Inferior parietal cortex (tissue), 1 donor: ENCODE results near the gene CRCP.
"Not testable (repeated sequence)": the region's sequence is repeated elsewhere in the genome, so short reads cannot be mapped to it uniquely, and the experiment has no call there.

Experiments used
- DNase-seq: peaks from one replicate; pipeline ENCODE4 v3.0.0-alpha.2; 2016; ENCODE audit errors: extremely low spot score

The CRCP gene

DNA sequence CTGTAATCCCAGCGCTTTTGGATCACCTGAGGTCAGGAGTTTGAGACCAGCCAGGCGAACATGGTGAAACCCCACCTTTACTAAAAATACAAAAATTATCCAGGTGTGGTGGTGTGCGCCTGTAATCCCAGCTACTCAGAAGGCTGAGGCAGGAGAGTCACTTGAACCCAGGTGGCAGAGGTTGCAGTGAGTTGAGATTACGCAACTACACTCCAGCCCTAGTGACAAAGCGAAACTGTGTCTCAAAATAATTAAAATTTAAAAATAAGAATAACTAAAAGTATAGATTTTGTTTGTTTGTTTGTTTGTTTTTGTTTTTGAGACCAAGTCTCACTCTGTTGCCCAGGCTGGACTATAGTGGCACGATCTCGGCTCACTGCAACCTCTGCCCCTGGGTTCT lies 41.4 kb downstream of the CRCP start:
- not testable (repeated sequence) for DNase-seq

DNA sequence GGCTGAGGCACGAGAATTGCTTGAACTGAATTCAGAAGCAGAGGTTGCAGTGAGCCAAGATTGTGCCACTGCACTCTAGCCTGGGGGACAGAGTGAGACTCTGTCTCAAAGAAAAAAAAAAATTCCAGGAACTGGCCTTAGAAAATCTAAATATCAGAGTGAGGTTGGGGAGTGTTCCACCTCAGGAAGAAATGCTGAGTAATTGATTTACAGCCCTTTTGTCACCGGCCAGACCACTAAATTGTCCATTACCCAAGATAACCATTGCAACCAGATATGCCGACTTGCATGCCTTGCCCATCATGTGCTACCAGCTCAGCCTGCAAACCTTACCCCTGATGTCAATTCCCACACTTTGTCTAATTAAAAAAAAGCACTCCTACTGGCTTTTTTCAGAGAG lies 42.4 kb downstream of the CRCP start:
- no peak for DNase-seq

GRCh38 chr7:66162622-66163021 lies 48.0 kb downstream of the CRCP start:
- DNase-seq = no peak

DNA sequence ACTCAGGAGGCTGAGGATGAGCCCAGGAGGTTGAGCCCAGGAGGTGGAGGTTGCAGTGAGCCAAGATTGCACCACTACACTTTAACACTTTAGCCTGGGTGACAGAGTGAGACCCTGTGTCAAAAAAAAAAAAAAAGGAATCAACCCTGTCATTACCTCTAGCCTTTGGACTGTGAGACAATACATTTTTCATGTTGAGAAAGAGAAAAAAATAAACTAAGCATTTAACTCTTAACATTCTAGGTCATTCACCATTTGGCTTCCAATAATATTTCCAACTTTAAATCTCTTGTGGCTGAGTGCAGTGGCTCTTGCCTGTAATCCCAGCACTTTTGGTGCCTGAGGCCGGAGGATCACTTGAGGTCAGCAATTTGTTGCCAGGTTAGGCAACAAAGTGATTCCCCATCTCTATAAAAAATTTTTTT lies 48.6 kb downstream of the CRCP start:
- no peak for DNase-seq

- DNase-seq = no peak
Measured at GRCh38 chr7:66164356-66164755, 49.7 kb downstream of the CRCP start.

GRCh38 chr7:66167773-66168387 lies 53.2 kb downstream of the CRCP start:
- no peak for DNase-seq

DNA sequence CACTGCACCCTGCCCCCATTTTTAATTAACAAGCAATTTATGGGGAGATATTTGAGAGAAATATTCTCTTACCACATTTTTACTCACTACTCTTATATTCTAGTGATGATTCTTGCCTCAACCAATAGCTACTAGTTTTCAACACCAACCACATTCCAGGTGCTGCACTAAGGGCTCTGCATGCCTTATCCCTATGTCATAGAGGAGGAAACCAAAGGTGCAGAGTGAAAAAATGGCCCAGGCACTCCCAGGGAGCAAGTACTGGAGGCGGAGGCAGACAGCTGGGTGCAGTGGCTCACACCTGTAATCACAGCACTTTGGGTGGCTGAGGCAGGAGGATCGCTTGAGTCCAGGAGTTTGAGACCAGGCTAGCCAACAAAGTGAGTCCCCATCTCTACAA lies 55.0 kb downstream of the CRCP start:
- DNase-seq = no peak

DNA sequence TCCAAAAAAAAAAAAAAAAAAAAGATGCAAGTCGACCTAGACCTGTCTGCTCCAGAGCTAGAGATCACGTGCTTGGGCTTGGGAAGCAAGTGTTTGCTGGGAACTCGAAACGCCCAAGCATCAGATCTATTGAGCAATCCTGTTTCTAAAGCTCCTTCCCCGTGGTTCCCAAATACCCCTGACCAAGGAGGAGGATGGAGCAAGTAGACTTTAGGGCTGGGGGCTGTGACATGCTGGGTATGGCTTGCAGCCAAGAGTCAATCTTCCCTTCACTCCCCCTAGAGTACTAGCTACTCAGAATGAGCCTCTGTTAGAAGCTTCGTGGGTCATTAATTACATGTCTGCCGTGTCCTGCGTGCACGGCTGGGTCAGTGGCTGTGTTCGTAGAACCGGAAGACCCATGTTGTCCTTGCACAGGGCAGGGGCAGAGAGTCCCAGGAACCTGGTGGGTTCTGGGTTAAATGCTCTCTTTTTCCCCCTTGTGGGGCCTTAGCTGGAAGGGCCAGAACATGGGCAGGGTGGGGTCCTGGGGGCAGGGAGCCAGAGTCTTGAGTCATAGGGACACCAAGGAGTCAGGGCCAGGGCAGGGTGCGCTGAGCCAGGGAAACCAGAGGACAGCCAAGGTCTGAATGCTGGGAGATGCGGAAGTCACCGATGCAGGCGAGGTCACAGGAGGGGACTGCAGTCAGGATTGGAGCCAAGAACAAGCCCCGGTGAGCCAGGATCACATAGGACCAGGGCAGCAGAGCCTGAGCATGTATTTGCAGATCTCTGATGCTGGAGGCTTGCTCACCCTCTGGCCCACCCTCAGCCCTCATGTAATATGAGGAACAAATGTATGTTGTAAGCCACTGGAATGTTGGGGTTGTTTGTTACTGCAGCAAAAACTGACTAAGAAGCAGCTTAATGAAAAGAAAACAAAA lies 55.9 kb downstream of the CRCP start:
- DNase-seq = no peak

DNA sequence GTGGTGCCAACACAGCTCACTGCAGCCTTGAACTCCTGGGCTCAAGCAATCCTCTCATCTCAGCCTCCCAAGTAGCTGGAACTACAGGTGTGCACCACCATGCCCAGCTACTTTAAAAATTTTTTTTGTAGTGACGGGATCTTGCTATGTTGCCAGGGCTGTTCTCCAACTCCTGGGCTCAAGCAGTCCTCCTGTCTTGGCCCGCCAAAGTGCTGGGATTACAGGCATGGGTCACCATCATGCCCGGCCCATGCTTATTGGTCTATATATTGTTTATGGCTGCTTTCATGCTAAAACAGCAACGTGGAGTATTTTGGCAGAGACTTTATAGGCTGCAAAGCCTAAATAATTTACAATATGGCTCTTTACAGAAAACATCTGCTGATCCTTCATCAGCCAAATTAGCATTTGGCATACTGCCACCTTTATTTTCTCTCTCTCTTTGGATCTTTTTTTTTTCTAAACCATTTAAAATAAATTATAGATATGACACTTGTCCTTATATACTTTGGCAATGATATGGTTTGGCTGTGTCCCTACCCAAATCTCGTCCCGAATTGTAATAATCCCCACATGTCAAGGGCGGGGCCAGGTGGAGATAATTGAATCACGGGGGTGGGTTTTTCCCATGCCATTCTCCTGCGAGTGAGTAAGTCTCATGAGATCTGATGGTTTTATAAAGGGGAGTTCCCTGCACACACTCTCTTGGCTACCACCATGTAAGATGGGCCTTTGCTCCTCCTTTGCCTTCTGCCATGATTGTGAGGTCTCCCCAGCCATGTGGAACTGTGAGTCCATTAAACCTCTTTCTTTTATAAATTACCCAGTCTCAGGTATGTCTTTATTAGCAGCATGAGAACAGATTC lies 58.1 kb downstream of the CRCP start:
- not testable (repeated sequence) for DNase-seq

DNA sequence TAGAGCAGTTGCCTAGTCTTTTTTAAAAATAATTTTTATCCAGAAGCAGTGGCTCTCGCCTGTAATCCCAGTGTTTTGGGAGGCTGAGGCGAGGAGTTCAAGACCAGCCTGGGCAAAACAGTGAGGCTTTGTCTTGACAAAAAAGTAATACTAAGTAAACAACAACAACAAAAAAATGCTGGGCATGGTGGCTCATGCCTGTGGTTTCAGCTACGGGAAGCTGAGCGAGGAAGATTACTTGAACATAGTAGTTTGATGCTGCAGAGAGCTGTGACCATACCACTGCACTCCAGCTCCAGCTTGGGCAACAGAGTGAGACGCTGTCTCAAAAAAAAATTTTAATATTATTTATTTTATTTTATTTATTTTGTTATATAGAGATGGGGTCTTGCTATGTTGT lies 59.2 kb downstream of the CRCP start:
- no peak for DNase-seq

- DNase-seq = not testable (repeated sequence)
Measured at GRCh38 chr7:66175006-66175405, 60.4 kb downstream of the CRCP start.

DNA sequence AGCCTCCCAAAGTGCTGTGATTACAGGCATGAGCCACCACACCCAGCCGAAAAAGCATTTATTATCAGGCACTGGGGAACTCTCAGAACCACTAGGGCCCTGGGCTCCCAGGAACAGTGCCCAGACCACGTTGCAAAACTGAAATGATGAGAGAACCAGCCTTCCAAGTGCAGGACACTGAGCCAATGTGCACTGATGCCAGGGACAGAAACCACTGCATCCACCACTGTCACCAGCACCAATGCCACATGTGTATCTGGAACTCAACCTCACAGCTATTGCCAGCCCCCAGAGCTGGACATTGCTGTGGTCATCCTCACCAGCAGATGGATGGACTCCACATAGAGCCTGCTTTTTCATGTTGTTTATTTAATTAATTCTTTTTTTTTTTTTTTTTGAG lies 62.3 kb downstream of the CRCP start:
- DNase-seq = no peak

- DNase-seq = no peak
Measured at GRCh38 chr7:66178258-66178657, 63.6 kb downstream of the CRCP start.

DNA sequence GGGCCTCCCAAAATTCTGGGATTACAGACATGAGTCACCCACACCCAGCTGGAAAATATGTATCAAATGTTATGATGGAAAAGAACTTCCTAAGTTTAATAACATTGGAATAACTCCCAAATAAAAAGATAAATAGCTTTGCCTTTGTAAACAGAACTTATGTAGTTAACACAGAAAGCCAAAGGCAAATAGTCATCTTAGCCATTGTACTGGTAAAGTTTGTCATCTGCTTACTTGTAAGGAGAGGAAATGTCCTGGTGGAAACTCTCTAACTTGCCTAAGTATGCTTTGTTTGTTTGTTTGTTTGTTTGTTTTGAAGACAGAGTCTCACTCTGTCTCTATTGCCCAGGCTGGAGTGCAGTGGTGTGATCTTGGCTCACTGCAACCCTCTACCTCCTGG lies 66.7 kb downstream of the CRCP start:
- no peak for DNase-seq

GRCh38 chr7:66181845-66182244 lies 67.2 kb downstream of the CRCP start:
- no peak for DNase-seq

GRCh38 chr7:66182920-66183319 lies 68.3 kb downstream of the CRCP start:
- DNase-seq = no peak

DNA sequence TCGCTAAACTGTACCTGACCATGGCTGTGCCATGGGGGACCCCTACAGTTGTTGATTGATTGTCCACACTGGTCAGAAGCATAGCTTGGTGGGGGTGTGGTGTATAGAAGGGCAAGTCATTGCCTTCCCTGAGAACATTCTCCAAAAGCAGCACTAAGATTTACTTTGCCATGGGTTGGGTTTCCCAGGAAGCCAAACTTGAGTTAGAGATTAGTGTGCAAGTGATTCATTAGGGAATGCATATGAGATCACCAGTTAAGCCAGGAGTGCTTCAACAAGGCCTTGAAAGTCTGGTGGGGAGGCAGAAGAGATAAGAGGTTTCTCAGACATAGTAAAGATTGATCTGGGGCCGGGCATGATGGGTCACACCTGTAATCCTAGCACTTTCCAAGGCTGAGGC lies 69.1 kb downstream of the CRCP start:
- DNase-seq = no peak

GRCh38 chr7:66185680-66186187 lies 71.1 kb downstream of the CRCP start:
- no peak for DNase-seq

- DNase-seq = no peak
Measured at GRCh38 chr7:66186991-66187390, 72.3 kb downstream of the CRCP start.

DNA sequence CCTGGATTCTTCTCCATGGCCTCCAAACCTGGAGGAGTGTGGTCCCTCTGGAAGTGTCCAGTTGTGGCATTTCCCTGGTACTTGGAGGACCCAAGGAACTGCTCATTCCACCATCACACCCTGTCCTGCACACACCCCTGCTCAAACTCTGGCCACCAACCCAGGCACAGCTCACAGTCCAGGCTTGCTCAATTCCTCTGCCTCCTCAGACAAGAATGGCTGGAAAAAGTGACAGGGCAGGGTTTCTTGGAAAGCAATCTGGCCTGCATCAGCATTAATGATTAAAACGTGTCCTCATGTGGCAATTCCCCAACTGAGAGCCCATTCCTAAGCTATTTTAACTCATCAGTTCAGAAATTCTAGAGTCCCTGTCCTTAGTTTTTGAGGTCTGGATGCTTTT lies 73.3 kb downstream of the CRCP start:
- no peak for DNase-seq

GRCh38 chr7:66188645-66189044 lies 74.0 kb downstream of the CRCP start:
- DNase-seq = no peak
